D721Med (cell line): ENCODE data around the gene SLC35A2.
"Not testable (repeated sequence)": the region's sequence is repeated elsewhere in the genome, so short reads cannot be mapped to it uniquely, and the experiment has no call there.

Experiments used
- DNase-seq: peaks from one replicate; pipeline ENCODE4 v3.0.0; 2011; ENCODE audit warnings: low spot score; ENCODE audit not compliant: insufficient read length
- FAIRE-seq: peaks from 2 replicates; lab custom pipeline; 2011; peaks lifted over from hg19 to GRCh38; lab: Jason Lieb, UNC
- TF ChIP-seq, protein P1 (sequence below): IDR thresholded peaks from 2 replicates; pipeline ENCODE4 v1.5.1; 2012; ENCODE audit warnings: mild to moderate bottlenecking, control low read depth; ENCODE audit not compliant: insufficient read depth; ENCODE audit errors: missing control alignments

Gene SLC35A2

DNA sequence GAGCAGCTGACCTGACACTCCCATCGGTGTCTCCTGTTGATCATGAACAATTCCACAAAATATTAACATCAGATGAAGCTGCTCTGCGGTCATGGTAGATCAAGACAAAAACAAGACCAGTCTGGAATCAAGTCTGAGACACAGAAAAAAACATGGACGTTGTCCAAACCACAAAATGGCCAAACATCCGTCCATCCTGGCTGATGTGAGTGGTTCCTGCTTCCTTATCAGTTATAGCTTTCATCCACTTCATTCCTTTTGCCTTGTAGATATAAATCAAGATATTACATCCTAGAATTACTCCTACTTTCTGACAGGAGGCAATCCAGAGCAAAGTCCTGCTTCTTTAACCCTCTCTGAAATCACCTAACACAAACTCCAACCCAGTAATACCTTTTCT is 47.2 kb downstream of the SLC35A2 start:
- DNase-seq (no peak), FAIRE-seq (no peak)
- TF ChIP-seq, protein P1, sequence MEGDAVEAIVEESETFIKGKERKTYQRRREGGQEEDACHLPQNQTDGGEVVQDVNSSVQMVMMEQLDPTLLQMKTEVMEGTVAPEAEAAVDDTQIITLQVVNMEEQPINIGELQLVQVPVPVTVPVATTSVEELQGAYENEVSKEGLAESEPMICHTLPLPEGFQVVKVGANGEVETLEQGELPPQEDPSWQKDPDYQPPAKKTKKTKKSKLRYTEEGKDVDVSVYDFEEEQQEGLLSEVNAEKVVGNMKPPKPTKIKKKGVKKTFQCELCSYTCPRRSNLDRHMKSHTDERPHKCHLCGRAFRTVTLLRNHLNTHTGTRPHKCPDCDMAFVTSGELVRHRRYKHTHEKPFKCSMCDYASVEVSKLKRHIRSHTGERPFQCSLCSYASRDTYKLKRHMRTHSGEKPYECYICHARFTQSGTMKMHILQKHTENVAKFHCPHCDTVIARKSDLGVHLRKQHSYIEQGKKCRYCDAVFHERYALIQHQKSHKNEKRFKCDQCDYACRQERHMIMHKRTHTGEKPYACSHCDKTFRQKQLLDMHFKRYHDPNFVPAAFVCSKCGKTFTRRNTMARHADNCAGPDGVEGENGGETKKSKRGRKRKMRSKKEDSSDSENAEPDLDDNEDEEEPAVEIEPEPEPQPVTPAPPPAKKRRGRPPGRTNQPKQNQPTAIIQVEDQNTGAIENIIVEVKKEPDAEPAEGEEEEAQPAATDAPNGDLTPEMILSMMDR = no peak

DNA sequence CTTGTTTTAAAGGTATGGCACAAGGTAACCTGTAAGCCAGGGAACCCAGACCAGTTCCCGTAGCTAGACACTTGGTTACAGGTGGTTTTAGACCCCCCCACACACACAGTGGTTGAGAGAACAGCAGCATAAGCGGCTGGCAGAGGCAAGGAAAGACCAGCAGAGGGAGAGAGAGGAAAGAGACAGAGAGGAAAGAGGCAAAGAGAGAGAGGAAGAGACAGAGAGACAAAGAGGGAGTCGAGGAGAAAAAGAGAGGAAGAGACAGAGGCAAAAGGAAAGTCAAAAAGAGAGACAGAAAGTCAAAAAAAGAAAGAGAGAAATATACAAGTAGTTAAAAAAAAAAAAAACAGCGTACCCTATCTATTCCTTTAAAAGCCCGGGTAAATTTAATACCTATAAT is 56.5 kb downstream of the SLC35A2 start:
- no peak for FAIRE-seq
- DNase-seq = no peak
- TF ChIP-seq, protein P1 = peak; percentile 5

DNA sequence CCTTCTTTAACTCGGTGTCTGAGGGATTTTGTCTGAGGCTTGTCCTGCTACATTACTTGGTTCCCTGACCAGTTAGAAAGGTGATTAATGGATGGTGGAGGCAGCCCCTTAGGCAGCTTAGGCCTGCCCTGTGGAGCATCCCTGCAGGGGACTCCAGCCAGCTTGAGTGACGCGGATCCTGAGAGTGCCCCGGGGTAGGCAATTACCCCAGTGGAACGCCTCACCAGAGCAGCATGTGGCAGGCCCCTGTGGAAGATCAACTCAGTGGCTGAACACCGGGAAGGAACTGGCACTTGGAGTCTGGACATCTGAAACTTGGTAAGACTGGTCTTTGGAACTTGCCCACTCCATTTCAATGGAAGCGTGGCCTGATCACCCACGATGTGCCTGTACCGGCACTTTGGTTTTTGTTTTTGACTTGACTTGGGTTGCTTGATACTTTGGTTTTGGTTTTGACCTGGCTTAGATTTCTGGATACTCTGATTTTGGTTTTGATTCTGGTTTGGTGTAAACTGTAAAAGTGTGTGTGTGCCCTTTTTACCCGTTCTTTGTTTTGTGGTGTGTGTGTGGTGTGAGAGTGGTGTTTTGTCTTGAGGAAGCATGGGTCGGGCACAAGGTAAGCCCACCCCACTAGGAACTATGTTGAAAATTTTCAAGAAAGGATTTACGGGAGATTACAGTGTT is 57.2 kb downstream of the SLC35A2 start:
- DNase-seq, FAIRE-seq: not testable (repeated sequence)

DNA sequence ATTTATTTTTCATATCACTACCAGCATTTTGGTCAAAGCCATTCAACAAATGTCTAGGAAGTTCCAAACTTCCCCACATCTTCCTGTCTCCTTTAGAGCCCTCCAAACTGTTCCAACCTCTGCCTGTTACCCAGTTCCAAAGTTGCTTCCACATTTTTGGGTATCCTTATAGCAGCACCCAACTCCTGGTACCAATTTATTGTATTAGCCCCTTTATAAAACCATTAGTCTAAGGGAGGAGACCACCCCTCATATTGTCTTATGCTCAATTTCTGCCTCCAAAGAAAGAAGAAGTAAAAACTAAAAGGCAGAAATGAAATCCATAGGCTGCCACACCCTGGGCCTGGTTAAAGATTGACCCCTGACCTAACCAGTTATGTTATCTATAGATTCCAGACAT is 58.0 kb downstream of the SLC35A2 start:
- DNase-seq, FAIRE-seq: not testable (repeated sequence)
